ENCODE measurements around the gene ANXA2.

The ANXA2 gene

GRCh38 chr15:60363903-60364611 lies 33.7 kb downstream of the ANXA2 start:
- DNase-seq: no peak

GRCh38 chr15:60363087-60363549 lies 34.7 kb downstream of the ANXA2 start:
- DNase-seq: no peak

- DNase-seq: no peak
These were observed 35.3 kb downstream of the ANXA2 start for GRCh38 chr15:60362321-60363086.

GRCh38 chr15:60359738-60360137 lies 38.0 kb downstream of the ANXA2 start:
- peak; percentile 74 for DNase-seq

GRCh38 chr15:60358935-60359682 lies 38.7 kb downstream of the ANXA2 start:
- peak; percentile 77 for DNase-seq

GRCh38 chr15:60356832-60357231 lies 41.0 kb downstream of the ANXA2 start:
- DNase-seq: no peak

GRCh38 chr15:60355148-60355857 lies 42.5 kb downstream of the ANXA2 start:
- DNase-seq: no peak

- DNase-seq: no peak
These were observed 44.4 kb downstream of the ANXA2 start for GRCh38 chr15:60353245-60353920.

- no peak for DNase-seq
These were observed 45.3 kb downstream of the ANXA2 start for GRCh38 chr15:60352525-60352924.

GRCh38 chr15:60351066-60351465 lies 46.7 kb downstream of the ANXA2 start:
- no peak for DNase-seq

- DNase-seq: no peak
These were observed 47.7 kb downstream of the ANXA2 start for GRCh38 chr15:60350108-60350507.

GRCh38 chr15:60349589-60349988 lies 48.2 kb downstream of the ANXA2 start:
- no peak for DNase-seq

- no peak for DNase-seq
These were observed 50.2 kb downstream of the ANXA2 start for GRCh38 chr15:60347480-60348049.

GRCh38 chr15:60346653-60347052 lies 51.1 kb downstream of the ANXA2 start:
- DNase-seq: no peak

GRCh38 chr15:60346077-60346476 lies 51.7 kb downstream of the ANXA2 start:
- DNase-seq: no peak

- no peak for DNase-seq
These were observed 52.2 kb downstream of the ANXA2 start for GRCh38 chr15:60345598-60345997.

- no peak for DNase-seq
These were observed 52.8 kb downstream of the ANXA2 start for GRCh38 chr15:60344987-60345386.

- DNase-seq: no peak
These were observed 53.3 kb downstream of the ANXA2 start for GRCh38 chr15:60344461-60344860.

- DNase-seq: no peak
These were observed 54.4 kb downstream of the ANXA2 start for GRCh38 chr15:60343221-60343970.

- no peak for DNase-seq
These were observed 57.4 kb downstream of the ANXA2 start for GRCh38 chr15:60340207-60340921.

- no peak for DNase-seq
These were observed 58.5 kb downstream of the ANXA2 start for GRCh38 chr15:60339236-60339635.

Data from NCI-H2227 treated with DMSO at 0.1 percent for 48 hours (cell line).